Lower lobe of right lung (tissue), 2 donors: ENCODE data around the gene TNRC6B. TPM values are rescaled to one million over a fixed set of nuclear protein-coding genes. Genes with fewer than 3 reads are reported as not detected.

ENCODE experiments used
- ATAC-seq, 2 donors: fragments of 200-7000 bp; cut with Tn5 transposase; one replicate each; pipeline ENCODE4 v1.9.1; 2020 to 2022; ENCODE audit warnings: mild to moderate bottlenecking in 2 of 2, moderate library complexity in 2 of 2
- DNase-seq: peaks from one replicate; pipeline ENCODE4 v3.0.0-alpha.2; 2020
- H3K27ac ChIP-seq: fragments of 200-600 bp; one replicate; pipeline ENCODE4 v1.8.0; 2022
- H3K27me3 ChIP-seq: fragments of 200-600 bp; one replicate; pipeline ENCODE4 v1.8.0; 2022; ENCODE audit warnings: low read depth
- H3K36me3 ChIP-seq: fragments of 200-600 bp; one replicate; pipeline ENCODE4 v1.8.0; 2022; ENCODE audit warnings: mild to moderate bottlenecking
- H3K4me1 ChIP-seq: fragments of 200-600 bp; one replicate; pipeline ENCODE4 v1.8.0; 2022
- H3K4me3 ChIP-seq: fragments of 200-600 bp; one replicate; pipeline ENCODE4 v1.8.0; 2022; ENCODE audit warnings: mild to moderate bottlenecking
- H3K9me3 ChIP-seq: fragments of 200-600 bp; one replicate; pipeline ENCODE4 v1.8.0; 2022
- CTCF ChIP-seq: fragments of 200-600 bp; IDR thresholded peaks from one replicate; pipeline ENCODE4 v1.8.0; 2022; ENCODE audit warnings: antibody characterized with exemption, mild to moderate bottlenecking
- intact Hi-C: fragments of 100-400 bp; cut with DNase I; formaldehyde crosslinking; loops from one replicate; pipeline ENCODE4 v1.11.0; 2022
- long read RNA-seq: library from polyadenylated mRNA; unstranded; transcript quantifications from one replicate; pipeline ENCODE4 v2.0.0, GENCODE V29; 2021
- total RNA-seq: library from RNA; stranded (reverse); fragmentation: NEBNext Ultra II Directional; extraction: Animal tissue kit (Norgen Biotek cat#: 25700); gene quantifications from one replicate; pipeline ENCODE4 v1.2.1, GENCODE V29; 2021
- donor health status: DM: no; HTN: yes; CAD: no; lungs with severe emphysema.

The TNRC6B gene
- 54.6 TPM for total RNA-seq
- long read RNA-seq, full-length matches to known transcripts = 2 of 62 reads
- long read RNA-seq, partial matches to known transcripts = 23 of 62 reads
- long read RNA-seq, other reads (novel, unspliced or antisense) = 37 of 62 reads

GRCh38 chr22:40177738-40178416 is at the start of gene TNRC6B:
Gene TNRC6B, plus strand, starts transcription at chr22:40177925. Its CDS starts 211 bp downstream, at chr22:40178136.
- peak within 1 kb of the TSS; percentile 60 for H3K4me3 ChIP-seq
- peaks cover 53% of the 10 kb centered on the region for H3K4me1 ChIP-seq
- TF ChIP-seq CTCF = no peak
- ATAC-seq = peak; percentile 99
- H3K27me3 ChIP-seq = no peaks in the 10 kb centered on the region
- no peak for DNase-seq
- H3K36me3 ChIP-seq = no peaks in the 10 kb centered on the region
- intact Hi-C loops = no loop called here
- no peaks in the 10 kb centered on the region for H3K9me3 ChIP-seq
- peak within 1 kb of the TSS; percentile 76 for H3K27ac ChIP-seq

- Histone ChIP-seq H3K27ac (no peak overlapping the region), H3K4me1 (no peaks in the 10 kb centered on the region), H3K27me3 (no peaks in the 10 kb centered on the region), H3K36me3 (peaks cover 45% of the 10 kb centered on the region), H3K9me3 (no peaks in the 10 kb centered on the region), H3K4me3 (no peak overlapping the region)
- DNase-seq = no peak
- no peak for TF ChIP-seq CTCF
- ATAC-seq = peak; percentile 26 to 47
- intact Hi-C loops = no loop called here
Observed at GRCh38 chr22:40128989-40129388, 48.7 kb upstream of the TNRC6B start.

- H3K9me3 ChIP-seq = no peaks in the 10 kb centered on the region
- no peaks in the 10 kb centered on the region for H3K4me1 ChIP-seq
- no peak for TF ChIP-seq CTCF
- DNase-seq (no peak), ATAC-seq (no peak)
- no peaks in the 10 kb centered on the region for H3K27me3 ChIP-seq
- no peak overlapping the region for H3K27ac ChIP-seq
- H3K4me3 ChIP-seq = no peak overlapping the region
- peaks cover 30% of the 10 kb centered on the region for H3K36me3 ChIP-seq
- intact Hi-C loops = no loop called here
Observed at GRCh38 chr22:40137132-40137531, 40.6 kb upstream of the TNRC6B start.

- intact Hi-C loops = no loop called here
- Histone ChIP-seq H3K27ac (no peak overlapping the region), H3K9me3 (no peaks in the 10 kb centered on the region), H3K36me3 (peaks cover 30% of the 10 kb centered on the region), H3K4me3 (no peak overlapping the region), H3K4me1 (no peaks in the 10 kb centered on the region), H3K27me3 (no peaks in the 10 kb centered on the region)
- no peak for TF ChIP-seq CTCF
- DNase-seq = no peak
- ATAC-seq = no peak
Observed at GRCh38 chr22:40138866-40139265, 38.9 kb upstream of the TNRC6B start.

- intact Hi-C loops = no loop called here
- no peak for ATAC-seq
- DNase-seq = no peak
Observed at GRCh38 chr22:40147388-40148176, 30.1 kb upstream of the TNRC6B start.

More at GRCh38 chr22:40147388-40148176, 30.1 kb upstream of the TNRC6B start:
- TF ChIP-seq CTCF = no peak
- H3K4me3 ChIP-seq = no peak overlapping the region
- H3K36me3 ChIP-seq = peaks cover 4% of the 10 kb centered on the region
- H3K9me3 ChIP-seq = no peaks in the 10 kb centered on the region
- H3K4me1 ChIP-seq = no peaks in the 10 kb centered on the region
- H3K27me3 ChIP-seq = no peaks in the 10 kb centered on the region
- no peak overlapping the region for H3K27ac ChIP-seq
